GM19452 (cell line): ENCODE measurements around the gene ACADVL.

Experiments
- ATAC-seq: cut with Tn5 transposase; IDR thresholded peaks from one replicate; pipeline ENCODE4 v1.9.1; 2021; ENCODE audit not compliant: unreplicated experiment

ACADVL gene

DNA sequence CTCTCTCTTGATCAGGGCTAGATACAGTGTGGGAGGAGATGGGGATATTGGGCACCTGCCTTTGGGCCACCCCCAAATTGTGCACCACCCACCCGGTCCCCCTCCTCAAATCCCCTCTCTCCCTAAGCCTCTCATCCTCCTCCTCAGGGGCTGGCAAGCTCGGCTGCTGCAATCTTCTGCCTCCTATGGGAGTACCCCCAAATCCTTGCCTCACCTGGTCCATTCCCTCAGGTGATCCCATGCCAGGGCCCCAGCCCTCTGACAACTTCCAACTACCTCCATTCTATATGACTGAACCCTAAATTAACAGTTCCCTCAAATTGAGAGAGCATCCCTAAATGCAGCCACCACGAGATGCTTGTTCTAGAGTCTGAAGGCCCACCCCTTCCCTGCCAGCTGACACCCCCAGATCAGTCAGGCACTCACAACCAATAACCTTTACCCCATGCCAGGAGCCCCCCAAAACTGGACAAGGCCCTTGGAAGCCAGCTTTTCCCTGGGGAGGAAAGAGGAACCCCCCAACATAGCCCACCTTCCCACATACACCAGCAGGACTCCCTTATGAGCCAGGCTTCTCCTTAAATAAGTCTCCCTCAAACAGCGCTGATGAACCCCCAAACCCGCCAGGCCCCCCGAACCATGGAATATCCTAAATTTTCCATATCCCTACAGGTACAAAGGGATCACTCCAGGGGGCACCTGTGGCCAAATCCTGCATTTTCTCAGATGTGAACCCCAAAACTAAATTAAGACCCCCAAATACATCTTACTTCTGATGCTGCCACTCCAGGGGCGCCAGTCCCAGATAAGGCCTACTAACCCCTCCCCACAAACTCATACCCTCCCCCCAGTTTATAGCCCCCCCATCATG is 3.3 kb upstream of the ACADVL start:
- no peak for ATAC-seq

DNA sequence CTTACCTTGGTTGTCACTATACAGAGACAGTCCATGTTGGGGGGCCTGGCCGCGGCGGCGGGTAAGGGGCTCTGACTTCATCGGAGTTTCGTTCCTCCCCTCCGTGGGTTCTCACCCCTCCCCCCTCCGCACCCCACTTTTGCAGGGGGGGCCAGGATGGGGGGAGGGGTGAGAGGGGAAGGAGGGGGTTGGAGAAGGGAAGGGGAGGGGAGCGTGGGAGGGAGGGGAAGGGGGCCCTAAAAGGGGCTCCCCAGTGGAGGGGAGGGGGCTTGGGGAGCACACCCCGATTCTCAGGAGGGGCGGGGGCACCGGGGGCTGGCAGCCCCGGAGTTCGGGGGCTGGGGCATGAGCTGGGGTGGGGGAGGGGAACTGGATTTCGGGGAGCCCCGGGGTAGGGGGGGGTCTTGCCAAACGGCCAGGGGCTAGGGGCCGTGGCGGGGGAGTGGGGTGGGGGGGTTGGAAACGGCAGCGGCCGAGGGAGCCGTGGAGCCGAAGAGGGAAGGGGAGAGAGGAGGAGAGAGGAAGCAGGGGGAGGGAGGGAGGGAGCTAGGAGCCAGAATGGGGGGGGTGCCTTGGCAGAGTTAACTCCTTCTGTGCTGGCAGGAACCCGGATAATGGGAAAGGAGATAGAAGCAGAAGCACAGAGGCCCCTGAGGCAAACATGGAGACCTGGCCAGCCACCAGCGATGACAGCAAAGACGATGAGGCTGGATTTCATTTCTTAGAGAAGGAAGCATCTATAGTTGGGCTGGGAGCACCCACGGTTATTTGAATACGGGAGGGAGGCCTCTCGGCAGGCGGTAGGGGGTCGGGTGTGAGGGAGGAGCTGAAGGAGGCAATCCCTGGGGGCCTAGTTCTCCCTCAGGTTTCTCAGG is 2.4 kb upstream of the ACADVL start:
- no peak for ATAC-seq

DNA sequence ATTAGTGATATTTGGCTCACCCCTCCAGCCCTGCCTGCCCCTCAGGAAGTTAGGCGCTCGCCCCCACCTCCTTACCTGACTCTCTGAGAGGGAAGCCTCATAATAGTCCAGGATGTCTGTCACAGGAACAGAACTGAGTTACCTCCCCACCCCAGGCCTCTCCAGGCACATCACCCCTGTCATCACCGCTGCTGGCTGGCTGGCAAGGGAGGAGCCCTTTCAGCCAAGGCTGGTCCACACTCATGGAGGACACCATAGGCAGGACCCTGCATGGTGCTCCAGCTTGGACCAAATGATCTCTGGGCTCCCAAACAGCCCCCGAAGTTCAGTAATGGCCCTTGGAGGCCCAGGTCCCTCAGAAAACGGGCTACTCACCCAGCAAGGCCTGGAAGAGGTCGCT is 1.6 kb upstream of the ACADVL start:
- no peak for ATAC-seq

DNA sequence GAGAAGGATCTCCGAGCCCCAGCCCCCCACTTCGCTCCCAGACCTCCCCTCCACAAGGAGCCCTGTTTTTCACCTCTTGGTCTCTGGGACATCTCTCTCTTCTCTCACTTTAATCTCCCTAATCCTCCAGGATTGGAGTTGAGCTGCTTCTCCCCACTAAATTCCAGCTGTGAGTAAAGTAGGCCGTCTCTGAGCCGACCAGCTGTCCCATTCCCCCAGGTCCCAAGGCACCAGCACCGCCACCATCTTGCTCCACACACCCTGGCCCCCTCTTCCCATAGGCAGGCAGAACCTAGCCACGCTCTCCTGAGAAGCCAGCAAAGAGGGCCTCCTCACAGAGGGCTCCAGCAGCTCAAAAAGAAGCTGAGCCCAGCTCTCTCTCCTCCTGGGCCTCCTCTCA is 980 bp upstream of the ACADVL start:
- no peak for ATAC-seq

DNA sequence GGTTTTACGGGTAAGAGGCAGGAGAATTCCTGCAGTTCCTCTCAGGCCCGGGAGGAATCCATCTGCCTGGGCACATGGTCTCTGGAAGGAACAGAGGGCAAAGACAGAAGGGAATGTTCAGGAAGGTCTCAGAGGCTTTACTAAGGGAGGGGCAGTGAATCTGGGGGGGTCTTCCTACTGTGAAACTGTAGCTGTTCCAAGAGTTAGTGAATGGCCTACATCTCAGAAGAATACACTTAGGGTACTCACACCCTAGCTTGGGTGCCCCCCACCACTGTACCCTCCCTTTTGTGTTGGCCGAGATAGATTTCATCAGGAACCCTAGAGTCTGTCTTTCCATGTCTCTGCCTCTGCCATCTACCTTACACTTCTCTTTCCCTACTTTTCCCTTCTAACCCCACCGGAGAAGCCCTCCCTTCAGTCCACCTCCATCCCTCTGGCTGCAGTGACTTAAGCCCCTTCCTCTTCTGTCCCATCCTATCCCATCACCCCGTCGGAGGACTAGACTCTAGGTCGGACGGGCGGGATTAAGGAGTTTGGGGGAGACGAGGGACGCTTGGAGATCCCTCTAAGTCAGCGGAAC is 418 bp upstream of the ACADVL start:
- no peak for ATAC-seq

DNA sequence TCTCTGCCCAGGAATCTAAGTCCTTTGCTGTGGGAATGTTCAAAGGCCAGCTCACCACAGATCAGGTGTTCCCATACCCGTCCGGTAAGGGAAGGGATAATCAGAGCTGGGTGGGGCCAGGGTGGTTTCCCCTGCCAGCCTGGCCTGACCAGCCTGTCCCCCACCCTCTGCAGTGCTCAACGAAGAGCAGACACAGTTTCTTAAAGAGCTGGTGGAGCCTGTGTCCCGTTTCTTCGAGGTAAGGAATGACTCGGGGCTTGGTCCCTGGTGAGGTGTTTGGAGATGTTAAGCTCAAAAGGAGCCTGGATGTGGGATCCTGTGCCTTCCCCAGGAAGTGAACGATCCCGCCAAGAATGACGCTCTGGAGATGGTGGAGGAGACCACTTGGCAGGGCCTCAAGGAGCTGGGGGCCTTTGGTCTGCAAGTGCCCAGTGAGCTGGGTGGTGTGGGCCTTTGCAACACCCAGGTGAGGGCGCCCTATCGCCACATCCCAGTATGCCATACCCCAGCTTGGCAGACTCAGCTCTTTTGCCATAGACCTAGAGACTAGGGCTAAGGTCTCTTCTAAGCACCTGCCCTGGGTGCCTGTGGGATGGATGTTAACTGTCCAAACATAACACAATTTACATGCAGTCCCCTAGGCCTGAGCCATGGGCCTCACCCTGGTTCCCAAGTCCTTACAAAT is 997 bp downstream of the ACADVL start:
- no peak for ATAC-seq

DNA sequence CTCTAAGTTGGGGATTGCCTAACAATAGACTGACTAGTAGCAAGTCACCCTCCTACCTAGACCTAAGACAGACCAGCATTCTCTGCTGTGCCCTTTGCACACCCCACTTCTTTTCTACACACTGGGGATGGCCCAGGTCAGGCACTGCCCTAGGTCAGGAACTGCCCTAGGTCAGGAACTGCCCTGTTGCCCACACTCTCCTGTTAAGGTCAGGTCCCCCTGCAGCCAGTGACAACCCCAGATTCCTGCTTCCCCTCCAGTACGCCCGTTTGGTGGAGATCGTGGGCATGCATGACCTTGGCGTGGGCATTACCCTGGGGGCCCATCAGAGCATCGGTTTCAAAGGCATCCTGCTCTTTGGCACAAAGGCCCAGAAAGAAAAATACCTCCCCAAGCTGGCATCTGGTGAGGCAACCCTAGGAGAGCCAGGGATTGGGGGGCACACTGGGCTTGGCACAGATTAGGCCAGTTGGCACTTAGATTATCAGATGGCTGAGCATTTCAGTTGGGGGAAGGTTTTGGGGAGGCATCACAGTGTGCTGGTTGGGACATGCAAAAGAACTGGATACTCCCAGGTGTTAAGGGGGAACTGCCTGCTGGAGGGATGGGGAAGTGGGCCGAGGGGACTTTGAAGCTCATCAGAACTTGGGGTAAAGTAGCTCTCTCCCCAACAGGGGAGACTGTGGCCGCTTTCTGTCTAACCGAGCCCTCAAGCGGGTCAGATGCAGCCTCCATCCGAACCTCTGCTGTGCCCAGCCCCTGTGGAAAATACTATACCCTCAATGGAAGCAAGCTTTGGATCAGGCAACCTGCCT is 1.7 kb downstream of the ACADVL start:
- no peak for ATAC-seq

DNA sequence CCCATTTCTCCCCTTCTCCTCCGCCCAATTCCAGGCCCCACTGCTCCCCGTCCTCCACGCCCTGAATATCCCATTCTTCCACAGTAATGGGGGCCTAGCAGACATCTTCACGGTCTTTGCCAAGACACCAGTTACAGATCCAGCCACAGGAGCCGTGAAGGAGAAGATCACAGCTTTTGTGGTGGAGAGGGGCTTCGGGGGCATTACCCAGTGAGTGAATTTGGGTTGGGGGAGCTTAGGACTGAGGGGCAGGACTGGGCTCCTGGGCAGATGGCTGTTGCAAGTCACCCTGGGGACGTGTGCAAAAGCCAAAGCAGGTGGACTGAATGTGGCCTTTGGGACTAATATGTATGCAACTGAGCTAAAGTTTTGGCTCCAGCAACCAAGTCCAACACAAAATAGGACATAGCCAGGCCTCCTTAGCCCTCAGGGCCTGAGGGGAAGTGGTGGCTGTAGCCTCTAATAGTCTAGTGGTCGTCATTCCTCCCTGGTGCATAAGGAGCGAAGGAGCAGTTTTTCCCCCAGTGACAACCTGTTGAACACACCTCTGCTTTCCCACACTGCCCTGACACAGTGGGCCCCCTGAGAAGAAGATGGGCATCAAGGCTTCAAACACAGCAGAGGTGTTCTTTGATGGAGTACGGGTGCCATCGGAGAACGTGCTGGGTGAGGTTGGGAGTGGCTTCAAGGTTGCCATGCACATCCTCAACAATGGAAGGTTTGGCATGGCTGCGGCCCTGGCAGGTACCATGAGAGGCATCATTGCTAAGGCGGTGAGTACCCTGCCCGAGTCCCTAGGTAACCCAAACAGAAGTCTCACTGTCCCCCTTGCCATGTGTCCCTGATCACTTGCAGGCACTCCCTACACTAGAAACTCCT is 2.6 kb downstream of the ACADVL start:
- no peak for ATAC-seq

DNA sequence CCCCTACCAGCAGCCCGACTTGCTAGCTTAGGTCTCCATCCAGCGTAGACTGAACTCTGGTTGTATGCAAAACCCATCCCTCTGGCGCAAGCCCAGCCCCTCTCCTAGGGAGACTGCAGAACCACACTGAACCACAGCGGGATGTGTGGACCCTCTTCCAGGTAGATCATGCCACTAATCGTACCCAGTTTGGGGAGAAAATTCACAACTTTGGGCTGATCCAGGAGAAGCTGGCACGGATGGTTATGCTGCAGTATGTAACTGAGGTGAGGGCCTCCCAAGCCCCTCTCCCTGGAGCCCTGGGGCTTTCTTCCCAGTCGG is 3.2 kb downstream of the ACADVL start:
- no peak for ATAC-seq

DNA sequence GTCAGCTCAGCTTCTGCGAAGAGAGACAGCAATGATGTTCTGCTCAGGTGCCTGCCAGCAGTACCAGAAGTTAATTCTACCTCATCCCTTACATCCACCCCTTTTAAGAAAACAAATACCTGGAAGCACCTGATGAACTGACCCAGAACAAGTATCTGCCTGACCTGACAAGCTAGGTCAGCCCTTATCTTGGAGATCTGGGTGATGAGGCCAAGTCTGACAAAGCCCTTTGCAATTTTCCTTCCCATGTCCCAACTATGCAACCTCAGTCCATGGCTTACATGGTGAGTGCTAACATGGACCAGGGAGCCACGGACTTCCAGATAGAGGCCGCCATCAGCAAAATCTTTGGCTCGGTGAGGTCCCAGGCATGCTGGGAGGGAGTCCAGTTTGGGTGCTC is 3.6 kb downstream of the ACADVL start:
- no peak for ATAC-seq

DNA sequence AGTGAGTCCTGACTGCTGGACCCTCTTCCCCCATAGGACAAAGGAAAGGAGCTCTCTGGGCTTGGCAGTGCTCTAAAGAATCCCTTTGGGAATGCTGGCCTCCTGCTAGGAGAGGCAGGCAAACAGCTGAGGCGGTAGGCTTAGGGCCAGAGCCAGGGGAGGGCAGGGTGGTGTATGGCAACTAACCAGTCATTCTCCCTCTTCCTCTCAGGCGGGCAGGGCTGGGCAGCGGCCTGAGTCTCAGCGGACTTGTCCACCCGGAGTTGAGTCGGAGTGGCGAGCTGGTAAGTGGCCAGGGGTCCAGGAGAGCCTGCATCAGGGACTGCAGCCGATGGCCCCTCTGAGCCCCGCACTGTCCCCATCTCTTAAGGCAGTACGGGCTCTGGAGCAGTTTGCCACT is 4.4 kb downstream of the ACADVL start:
- ATAC-seq: no peak

DNA sequence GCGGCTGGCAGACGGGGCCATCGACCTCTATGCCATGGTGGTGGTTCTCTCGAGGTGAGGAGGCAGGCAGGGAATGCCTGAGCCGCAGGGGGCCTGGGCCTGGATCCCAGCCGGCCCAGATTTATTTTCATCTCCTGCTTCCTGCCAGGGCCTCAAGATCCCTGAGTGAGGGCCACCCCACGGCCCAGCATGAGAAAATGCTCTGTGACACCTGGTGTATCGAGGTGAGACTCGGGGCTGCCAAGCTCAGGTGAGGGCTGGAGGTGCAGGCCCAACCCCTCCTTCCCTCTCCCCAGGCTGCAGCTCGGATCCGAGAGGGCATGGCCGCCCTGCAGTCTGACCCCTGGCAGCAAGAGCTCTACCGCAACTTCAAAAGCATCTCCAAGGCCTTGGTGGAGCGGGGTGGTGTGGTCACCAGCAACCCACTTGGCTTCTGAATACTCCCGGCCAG is 4.9 kb downstream of the ACADVL start:
- ATAC-seq: no peak

DNA sequence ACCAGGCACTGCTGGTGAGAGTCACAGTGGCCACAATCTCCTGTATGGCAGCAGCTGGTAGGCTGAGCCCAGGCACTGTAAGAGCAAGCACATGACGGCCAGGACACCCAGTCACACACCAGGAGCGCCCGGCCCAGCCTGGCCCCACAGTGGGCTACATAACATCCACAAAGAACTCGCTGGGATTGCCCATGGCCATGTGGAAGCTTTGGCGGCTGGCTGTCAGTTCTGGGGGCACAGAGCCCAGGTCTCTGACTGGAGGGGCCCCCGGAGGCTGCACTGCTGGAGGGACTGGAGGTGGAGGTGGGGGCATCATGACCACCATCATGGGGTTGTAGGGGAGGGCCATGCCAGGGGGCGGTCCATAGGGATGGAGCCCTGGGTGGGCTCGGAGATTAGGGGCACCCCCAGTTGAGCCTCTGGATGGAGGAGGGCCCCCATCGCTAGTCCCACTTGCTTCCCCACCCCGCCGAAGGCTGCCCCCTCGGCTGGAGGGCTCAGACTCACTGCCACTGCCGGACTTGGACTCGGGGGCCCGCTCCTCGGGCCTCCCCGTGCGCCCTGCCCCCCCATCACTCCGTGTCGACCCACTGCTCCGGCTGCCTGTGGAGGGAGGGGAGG is 6.1 kb downstream of the ACADVL start:
- no peak for ATAC-seq

DNA sequence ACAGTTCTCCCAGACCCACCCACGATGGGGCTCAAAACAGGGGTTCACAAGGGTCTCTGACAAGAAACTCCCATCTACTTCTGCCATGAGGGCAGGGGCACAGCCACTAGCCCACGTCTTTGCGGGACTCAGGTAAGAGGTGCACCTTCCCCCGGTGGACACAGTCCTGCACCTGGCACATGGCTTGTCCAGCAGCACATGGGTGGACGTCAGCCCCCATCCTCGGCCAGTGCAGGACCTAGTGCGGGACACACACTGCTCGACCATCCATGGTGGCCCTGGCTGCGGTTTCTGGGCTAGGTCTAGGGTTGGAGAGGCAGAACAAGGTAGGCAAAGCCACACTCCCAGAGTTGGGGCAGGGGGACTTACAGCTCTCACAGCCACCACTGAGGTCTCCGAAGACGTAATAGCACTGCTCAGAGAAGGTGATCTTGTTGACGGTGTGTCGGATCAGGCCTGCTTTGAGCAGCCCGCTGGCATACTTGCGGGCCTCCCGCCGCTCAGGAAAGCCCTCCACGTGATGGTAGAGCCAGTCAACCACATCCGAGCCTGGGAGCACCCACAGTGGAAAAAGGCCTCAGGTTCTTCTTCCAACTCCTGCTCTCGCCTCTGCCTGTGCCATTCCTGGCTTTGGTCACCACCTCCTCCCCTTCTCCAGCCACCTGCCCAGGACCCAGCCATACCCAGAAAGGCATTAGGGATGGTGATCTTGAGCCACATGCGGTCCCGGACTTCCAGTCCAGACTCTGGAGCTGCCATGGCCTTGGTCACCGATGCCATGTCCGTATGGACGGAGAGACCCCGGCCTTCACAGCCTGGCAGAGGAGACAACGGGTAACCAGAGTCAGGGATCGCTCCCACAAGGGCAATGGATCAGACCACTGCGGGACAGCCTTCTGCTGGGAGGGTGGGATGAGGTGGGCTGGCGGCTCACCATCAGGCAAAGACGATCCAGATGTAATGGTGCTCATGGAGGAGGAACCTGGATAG is 7.3 kb downstream of the ACADVL start:
- no peak for ATAC-seq

DNA sequence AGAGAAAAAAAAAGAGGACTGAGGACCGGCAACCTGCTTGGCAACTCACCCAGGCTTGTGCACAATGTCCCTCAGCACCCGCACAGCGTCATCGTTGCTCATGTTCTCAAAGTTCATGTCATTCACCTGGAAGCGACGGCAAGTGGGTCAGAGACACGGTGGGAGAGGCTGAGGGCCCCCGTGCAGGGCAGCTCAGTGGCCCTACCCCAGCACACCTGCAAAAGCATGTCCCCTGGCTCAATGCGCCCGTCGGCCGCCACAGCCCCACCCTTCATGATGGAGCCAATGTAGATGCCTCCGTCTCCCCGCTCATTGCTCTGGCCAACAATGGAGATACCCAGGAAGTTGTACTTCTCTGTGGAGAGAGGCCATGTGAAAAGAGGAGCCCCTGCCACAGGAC is 9.2 kb downstream of the ACADVL start:
- ATAC-seq: no peak

DNA sequence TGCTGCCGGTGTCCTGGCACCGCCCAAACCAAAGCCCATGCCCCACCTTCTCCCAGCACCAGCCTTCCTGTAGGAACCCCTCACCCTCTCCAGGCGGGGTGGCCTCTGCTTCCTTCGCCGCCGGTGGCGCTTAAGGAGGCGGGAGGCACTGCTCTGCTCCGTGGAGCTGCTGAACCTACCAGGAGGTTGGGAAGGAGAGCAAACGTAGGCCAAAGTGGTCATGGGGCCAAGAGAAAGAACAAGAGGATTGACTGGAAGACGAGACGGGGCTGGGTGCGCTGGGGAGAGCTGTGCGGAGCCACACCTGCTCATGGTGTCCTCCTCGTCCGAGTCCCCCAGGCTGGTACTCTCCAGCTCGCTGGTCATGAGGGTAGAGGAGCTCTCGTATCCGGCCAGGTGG is 9.8 kb downstream of the ACADVL start:
- no peak for ATAC-seq

DNA sequence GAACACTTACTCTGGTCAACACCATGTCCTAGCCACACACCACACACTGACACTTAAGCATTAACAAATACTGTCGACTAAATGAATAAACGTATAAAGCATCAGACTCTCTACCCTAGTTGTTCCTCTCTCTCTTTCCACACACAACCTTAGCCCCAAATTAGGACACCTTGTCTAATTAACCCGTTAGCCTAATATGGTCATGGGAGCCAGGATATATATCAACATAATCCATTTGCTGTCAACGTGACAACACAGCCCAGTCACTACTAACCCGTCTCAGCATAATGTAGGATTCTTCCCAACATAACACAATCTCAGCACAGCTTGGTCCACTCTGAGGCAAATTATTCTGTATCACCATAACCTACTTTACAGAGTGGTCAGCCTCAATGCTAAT is 12.4 kb downstream of the ACADVL start:
- ATAC-seq: no peak

DNA sequence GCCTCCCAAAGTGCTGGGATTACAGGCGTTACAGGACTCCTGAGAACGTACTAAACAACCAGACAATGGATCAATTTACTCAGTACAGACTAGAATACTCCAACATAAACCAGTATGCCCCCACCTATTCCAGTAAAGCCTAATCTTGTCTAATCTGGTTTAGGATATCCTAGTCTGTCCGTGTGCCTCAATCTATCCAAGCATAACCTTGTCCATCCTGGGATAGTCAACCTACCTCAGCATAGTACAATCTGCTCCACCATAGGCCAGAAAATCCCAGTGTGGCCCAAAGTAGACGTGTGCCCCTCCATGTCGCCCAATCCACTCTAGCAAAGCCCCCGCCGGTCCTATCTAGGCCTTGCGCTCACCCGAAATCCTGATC is 14.0 kb downstream of the ACADVL start:
- no peak for ATAC-seq
